ENCODE measurements around the gene MVB12B. TPM values are rescaled to one million over a fixed set of nuclear protein-coding genes. Genes with fewer than 3 reads are reported as not detected.

MVB12B gene
- total RNA-seq, 2 donors from 2014 or later, result 18.6 to 19.7 TPM

GRCh38 chr9:126486276-126486675 lies 159.6 kb downstream of the MVB12B start:
- DNase-seq, result no peak
- no peaks in the 10 kb centered on the region for H3K36me3 ChIP-seq (ENCODE audit: control insufficient read depth, insufficient read depth, low read length)
- no peak overlapping the region for H3K9ac ChIP-seq (ENCODE audit: extremely low read depth, low read length, poor library complexity, severe bottlenecking)
- no peak overlapping the region for H3K27ac ChIP-seq (ENCODE audit: low read depth, low read length)
- WGBS, 2 experiments (ENCODE audit: insufficient coverage in 1 of 2, insufficient read length in 1 of 2), result 82 to 84% methylated on average over 3 to 11 of the region's 11 CpGs
- peaks cover 2% of the 10 kb centered on the region for H3K4me1 Mint-ChIP-seq
- H3K4me3 Mint-ChIP-seq, result no peak overlapping the region
- no peaks in the 10 kb centered on the region for H3K27me3 Mint-ChIP-seq (ENCODE audit: insufficient read depth)
- no peak overlapping the region for H3K27ac Mint-ChIP-seq
- no peaks in the 10 kb centered on the region for H3K9me3 ChIP-seq (ENCODE audit: control insufficient read depth, low read length)
- no peaks in the 10 kb centered on the region for H3K4me1 ChIP-seq (ENCODE audit: control insufficient read depth, insufficient read depth, low read length)
- peaks cover 6% of the 10 kb centered on the region for H3K36me3 Mint-ChIP-seq (ENCODE audit: low read depth)
- no peaks in the 10 kb centered on the region for H3K9me3 Mint-ChIP-seq
- no peak overlapping the region for H3K4me3 ChIP-seq (ENCODE audit: low read length)
- TF ChIP-seq CTCF (conservative IDR thresholded peaks at IDR 0.05), result no peak
- no peaks in the 10 kb centered on the region for H3K27me3 ChIP-seq (ENCODE audit: control insufficient read depth, insufficient read depth, low read length, poor library complexity, severe bottlenecking)

GRCh38 chr9:126487856-126488255 lies 161.2 kb downstream of the MVB12B start:
- no peaks in the 10 kb centered on the region for H3K4me1 ChIP-seq (ENCODE audit: control insufficient read depth, insufficient read depth, low read length)
- no peak overlapping the region for H3K9ac ChIP-seq (ENCODE audit: extremely low read depth, low read length, poor library complexity, severe bottlenecking)
- Mint-ChIP-seq H3K9me3 (no peaks in the 10 kb centered on the region), H3K36me3 (ENCODE audit: low read depth) (peaks cover 6% of the 10 kb centered on the region), H3K27me3 (ENCODE audit: insufficient read depth) (no peaks in the 10 kb centered on the region), H3K27ac (no peak overlapping the region), H3K4me1 (peaks cover 2% of the 10 kb centered on the region), H3K4me3 (no peak overlapping the region)
- H3K9me3 ChIP-seq (ENCODE audit: control insufficient read depth, low read length), result no peaks in the 10 kb centered on the region
- no peaks in the 10 kb centered on the region for H3K36me3 ChIP-seq (ENCODE audit: control insufficient read depth, insufficient read depth, low read length)
- no peak overlapping the region for H3K4me3 ChIP-seq (ENCODE audit: low read length)
- TF ChIP-seq CTCF (conservative IDR thresholded peaks at IDR 0.05), result no peak
- no peak for DNase-seq
- no peaks in the 10 kb centered on the region for H3K27me3 ChIP-seq (ENCODE audit: control insufficient read depth, insufficient read depth, low read length, poor library complexity, severe bottlenecking)
- no peak overlapping the region for H3K27ac ChIP-seq (ENCODE audit: low read depth, low read length)
- WGBS, 2 experiments (ENCODE audit: insufficient coverage in 1 of 2, insufficient read length in 1 of 2), result 88 to 89% methylated on average over 10 to 12 of the region's 12 CpGs

GRCh38 chr9:126488310-126488709 lies 161.7 kb downstream of the MVB12B start:
- TF ChIP-seq CTCF (conservative IDR thresholded peaks at IDR 0.05), result no peak
- peaks cover 2% of the 10 kb centered on the region for H3K4me1 Mint-ChIP-seq
- H3K9me3 Mint-ChIP-seq, result no peaks in the 10 kb centered on the region
- Histone ChIP-seq H3K4me3 (ENCODE audit: low read length) (no peak overlapping the region), H3K9ac (ENCODE audit: extremely low read depth, low read length, poor library complexity, severe bottlenecking) (no peak overlapping the region), H3K9me3 (ENCODE audit: control insufficient read depth, low read length) (no peaks in the 10 kb centered on the region), H3K27ac (ENCODE audit: low read depth, low read length) (no peak overlapping the region), H3K27me3 (ENCODE audit: control insufficient read depth, insufficient read depth, low read length, poor library complexity, severe bottlenecking) (no peaks in the 10 kb centered on the region), H3K4me1 (ENCODE audit: control insufficient read depth, insufficient read depth, low read length) (no peaks in the 10 kb centered on the region), H3K36me3 (ENCODE audit: control insufficient read depth, insufficient read depth, low read length) (no peaks in the 10 kb centered on the region)
- 83 to 86% methylated on average over 8 of the region's 8 CpGs for WGBS, 2 experiments (ENCODE audit: insufficient coverage in 1 of 2, insufficient read length in 1 of 2)
- peaks cover 6% of the 10 kb centered on the region for H3K36me3 Mint-ChIP-seq (ENCODE audit: low read depth)
- H3K27ac Mint-ChIP-seq, result no peak overlapping the region
- no peak overlapping the region for H3K4me3 Mint-ChIP-seq
- DNase-seq, result no peak
- H3K27me3 Mint-ChIP-seq (ENCODE audit: insufficient read depth), result no peaks in the 10 kb centered on the region

All from endodermal cell (in vitro differentiated cells).